Chondrocyte (in vitro differentiated cells): ENCODE results near the gene STPG4. TPM values are rescaled to one million over a fixed set of nuclear protein-coding genes. Genes with fewer than 3 reads are reported as not detected.

Experiments
- DNase-seq: peaks from one replicate; pipeline ENCODE4 v3.0.0; 2021; ENCODE audit warnings: mixed read lengths, low spot score
- H3K27ac Mint-ChIP-seq: one replicate; pipeline ENCODE4 v1.8.0; 2021; ENCODE audit warnings: mild to moderate bottlenecking, moderate library complexity, mixed read lengths; ENCODE audit not compliant: unreplicated experiment
- H3K27me3 Mint-ChIP-seq: 2 replicates; pipeline ENCODE4 v1.8.0; 2021; ENCODE audit warnings: low read depth, mixed read lengths
- H3K36me3 Mint-ChIP-seq: 2 replicates; pipeline ENCODE4 v1.8.0; 2021; ENCODE audit warnings: low read depth, mixed read lengths
- H3K4me1 Mint-ChIP-seq: 2 replicates; pipeline ENCODE4 v1.8.0; 2021; ENCODE audit warnings: low read depth, mild to moderate bottlenecking, mixed read lengths
- H3K4me3 Mint-ChIP-seq: one replicate; pipeline ENCODE4 v1.8.0; 2021; ENCODE audit warnings: mild to moderate bottlenecking, moderate library complexity, mixed read lengths; ENCODE audit not compliant: unreplicated experiment
- H3K9me3 Mint-ChIP-seq: 2 replicates; pipeline ENCODE4 v1.8.0; 2021; ENCODE audit warnings: low read depth, mixed read lengths
- CTCF ChIP-seq: fragments of 200-600 bp; sonication (generic); IDR thresholded peaks from 2 replicates; pipeline ENCODE4 v1.5.0; 2021; ENCODE audit warnings: antibody characterized with exemption, mild to moderate bottlenecking, moderate library complexity
- total RNA-seq: library from RNA; stranded (reverse); gene quantifications from 3 replicates; pipeline ENCODE4 v1.2.1, GENCODE V29; 2021

Gene STPG4
- total RNA-seq, 1 donor from 2014 or later, result 0.25 TPM

GRCh38 chr2:47147021-47147420 lies 8.1 kb downstream of the STPG4 start:
- Mint-ChIP-seq H3K36me3 (peaks cover 25% of the 10 kb centered on the region), H3K27ac (no peak overlapping the region), H3K4me3 (no peak overlapping the region), H3K4me1 (no peaks in the 10 kb centered on the region), H3K27me3 (no peaks in the 10 kb centered on the region), H3K9me3 (no peaks in the 10 kb centered on the region)
- DNase-seq, result no peak
- TF ChIP-seq CTCF, result no peak

- Mint-ChIP-seq H3K4me1 (no peaks in the 10 kb centered on the region), H3K27me3 (no peaks in the 10 kb centered on the region), H3K4me3 (no peak overlapping the region), H3K9me3 (no peaks in the 10 kb centered on the region), H3K27ac (no peak overlapping the region), H3K36me3 (peaks cover 32% of the 10 kb centered on the region)
- DNase-seq, result no peak
- TF ChIP-seq CTCF, result no peak
Observed at GRCh38 chr2:47145466-47145865, 9.6 kb downstream of the STPG4 start.

- H3K9me3 Mint-ChIP-seq, result peaks cover 17% of the 10 kb centered on the region
- no peaks in the 10 kb centered on the region for H3K27me3 Mint-ChIP-seq
- DNase-seq, result no peak
- H3K27ac Mint-ChIP-seq, result no peak overlapping the region
- peaks cover 46% of the 10 kb centered on the region for H3K36me3 Mint-ChIP-seq
- no peak for TF ChIP-seq CTCF
- no peaks in the 10 kb centered on the region for H3K4me1 Mint-ChIP-seq
- no peak overlapping the region for H3K4me3 Mint-ChIP-seq
Observed at GRCh38 chr2:47141520-47141919, 13.6 kb downstream of the STPG4 start.

- peaks cover 39% of the 10 kb centered on the region for H3K9me3 Mint-ChIP-seq
- H3K4me3 Mint-ChIP-seq, result no peak overlapping the region
- no peaks in the 10 kb centered on the region for H3K27me3 Mint-ChIP-seq
- no peak for DNase-seq
- H3K4me1 Mint-ChIP-seq, result peaks cover 2% of the 10 kb centered on the region
- H3K27ac Mint-ChIP-seq, result no peak overlapping the region
- peaks cover 34% of the 10 kb centered on the region for H3K36me3 Mint-ChIP-seq
- no peak for TF ChIP-seq CTCF
Observed at GRCh38 chr2:47134386-47135090, 20.6 kb downstream of the STPG4 start.

GRCh38 chr2:47133046-47133445 lies 22.1 kb downstream of the STPG4 start:
- DNase-seq, result no peak
- H3K36me3 Mint-ChIP-seq, result peaks cover 29% of the 10 kb centered on the region
- no peak overlapping the region for H3K4me3 Mint-ChIP-seq
- H3K27me3 Mint-ChIP-seq, result no peaks in the 10 kb centered on the region
- peaks cover 35% of the 10 kb centered on the region for H3K9me3 Mint-ChIP-seq
- TF ChIP-seq CTCF, result no peak
- no peak overlapping the region for H3K27ac Mint-ChIP-seq
- peaks cover 4% of the 10 kb centered on the region for H3K4me1 Mint-ChIP-seq
